Chondrocyte (in vitro differentiated cells): ENCODE data around the gene IRAG1. TPM values are rescaled to one million over a fixed set of nuclear protein-coding genes. Genes with fewer than 3 reads are reported as not detected.

ENCODE experiments used
- DNase-seq: peaks from one replicate; pipeline ENCODE4 v3.0.0; 2021; ENCODE audit warnings: mixed read lengths, low spot score
- H3K27ac Mint-ChIP-seq: one replicate; pipeline ENCODE4 v1.8.0; 2021; ENCODE audit warnings: mild to moderate bottlenecking, moderate library complexity, mixed read lengths; ENCODE audit not compliant: unreplicated experiment
- H3K27me3 Mint-ChIP-seq: 2 replicates; pipeline ENCODE4 v1.8.0; 2021; ENCODE audit warnings: low read depth, mixed read lengths
- H3K36me3 Mint-ChIP-seq: 2 replicates; pipeline ENCODE4 v1.8.0; 2021; ENCODE audit warnings: low read depth, mixed read lengths
- H3K4me1 Mint-ChIP-seq: 2 replicates; pipeline ENCODE4 v1.8.0; 2021; ENCODE audit warnings: low read depth, mild to moderate bottlenecking, mixed read lengths
- H3K4me3 Mint-ChIP-seq: one replicate; pipeline ENCODE4 v1.8.0; 2021; ENCODE audit warnings: mild to moderate bottlenecking, moderate library complexity, mixed read lengths; ENCODE audit not compliant: unreplicated experiment
- H3K9me3 Mint-ChIP-seq: 2 replicates; pipeline ENCODE4 v1.8.0; 2021; ENCODE audit warnings: low read depth, mixed read lengths
- CTCF ChIP-seq: fragments of 200-600 bp; sonication (generic); IDR thresholded peaks from 2 replicates; pipeline ENCODE4 v1.5.0; 2021; ENCODE audit warnings: antibody characterized with exemption, mild to moderate bottlenecking, moderate library complexity
- total RNA-seq: library from RNA; stranded (reverse); gene quantifications from 3 replicates; pipeline ENCODE4 v1.2.1, GENCODE V29; 2021

The IRAG1 gene
- total RNA-seq, 1 donor from 2014 or later: 50.6 TPM

- Mint-ChIP-seq H3K27me3 (no peaks in the 10 kb centered on the region), H3K27ac (peak overlapping the region; percentile 99), H3K9me3 (no peaks in the 10 kb centered on the region), H3K4me1 (peaks cover 82% of the 10 kb centered on the region), H3K4me3 (peak overlapping the region; percentile 7), H3K36me3 (no peaks in the 10 kb centered on the region)
- no peak for TF ChIP-seq CTCF
- DNase-seq: no peak
Measured at GRCh38 chr11:10658621-10659338, 34.8 kb downstream of the IRAG1 start.

- H3K4me1 Mint-ChIP-seq: peaks cover 86% of the 10 kb centered on the region
- H3K9me3 Mint-ChIP-seq: no peaks in the 10 kb centered on the region
- DNase-seq: no peak
- H3K4me3 Mint-ChIP-seq: peak overlapping the region; percentile 44
- H3K27me3 Mint-ChIP-seq: no peaks in the 10 kb centered on the region
- H3K27ac Mint-ChIP-seq: peak overlapping the region; percentile 99
- no peak for TF ChIP-seq CTCF
- H3K36me3 Mint-ChIP-seq: no peaks in the 10 kb centered on the region
Measured at GRCh38 chr11:10657308-10658271, 36.0 kb downstream of the IRAG1 start.

- H3K27me3 Mint-ChIP-seq: no peaks in the 10 kb centered on the region
- H3K4me1 Mint-ChIP-seq: peaks cover 94% of the 10 kb centered on the region
- no peak for DNase-seq
Measured at GRCh38 chr11:10655943-10656576, 37.5 kb downstream of the IRAG1 start.

GRCh38 chr11:10655227-10655626 lies 38.3 kb downstream of the IRAG1 start:
- TF ChIP-seq CTCF: no peak
- no peak overlapping the region for H3K4me3 Mint-ChIP-seq
- H3K9me3 Mint-ChIP-seq: no peaks in the 10 kb centered on the region
- no peaks in the 10 kb centered on the region for H3K36me3 Mint-ChIP-seq
- H3K4me1 Mint-ChIP-seq: peaks cover 89% of the 10 kb centered on the region
- peak overlapping the region; percentile 55 for H3K27ac Mint-ChIP-seq
- H3K27me3 Mint-ChIP-seq: no peaks in the 10 kb centered on the region
- DNase-seq: no peak

More at GRCh38 chr11:10655943-10656576, 37.5 kb downstream of the IRAG1 start:
- Mint-ChIP-seq H3K27ac (peak overlapping the region; percentile 82), H3K9me3 (no peaks in the 10 kb centered on the region), H3K36me3 (no peaks in the 10 kb centered on the region), H3K4me3 (no peak overlapping the region)
- no peak for TF ChIP-seq CTCF

- Mint-ChIP-seq H3K4me1 (peaks cover 89% of the 10 kb centered on the region), H3K27me3 (no peaks in the 10 kb centered on the region), H3K36me3 (no peaks in the 10 kb centered on the region), H3K4me3 (no peak overlapping the region), H3K27ac (no peak overlapping the region), H3K9me3 (no peaks in the 10 kb centered on the region)
- TF ChIP-seq CTCF: no peak
- no peak for DNase-seq
Measured at GRCh38 chr11:10654811-10655150, 38.8 kb downstream of the IRAG1 start.
